HG03159 (cell line): ENCODE data around the gene CHRFAM7A.
"Not testable (repeated sequence)": the region's sequence is repeated elsewhere in the genome, so short reads cannot be mapped to it uniquely, and the experiment has no call there.

Source experiments
- ATAC-seq: cut with Tn5 transposase; IDR thresholded peaks from one replicate; pipeline ENCODE4 v1.9.1; 2021; ENCODE audit warnings: mild to moderate bottlenecking, moderate library complexity; ENCODE audit not compliant: unreplicated experiment

Gene CHRFAM7A

GRCh38 chr15:30392766-30393663 is at the start of gene CHRFAM7A:
CHRFAM7A (minus strand) TSS chr15:30393540; CDS start chr15:30383351, 10,189 bp downstream.
- not testable (repeated sequence) for ATAC-seq

GRCh38 chr15:30438348-30438747 is 45.0 kb upstream of the CHRFAM7A start:
- not testable (repeated sequence) for ATAC-seq

DNA sequence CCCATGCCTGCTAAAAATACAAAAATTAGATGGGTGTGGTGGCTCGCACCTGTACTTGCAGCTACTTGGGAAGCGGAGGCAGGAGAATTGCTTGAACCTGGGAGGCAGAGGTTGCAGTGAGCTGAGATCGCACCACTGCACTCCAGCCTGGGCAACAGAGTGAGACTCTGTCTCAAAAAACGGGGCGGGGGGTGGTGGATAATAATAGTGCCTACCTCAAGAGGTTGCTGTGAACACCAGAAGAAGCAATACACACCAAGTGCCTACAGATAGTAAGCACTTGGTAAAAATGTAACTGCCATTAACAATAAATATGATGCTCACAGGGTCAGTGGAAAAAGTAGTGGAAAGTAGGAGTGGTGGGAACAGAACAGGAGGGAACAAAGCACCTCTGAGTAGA is 42.5 kb upstream of the CHRFAM7A start:
- ATAC-seq: not testable (repeated sequence)

DNA sequence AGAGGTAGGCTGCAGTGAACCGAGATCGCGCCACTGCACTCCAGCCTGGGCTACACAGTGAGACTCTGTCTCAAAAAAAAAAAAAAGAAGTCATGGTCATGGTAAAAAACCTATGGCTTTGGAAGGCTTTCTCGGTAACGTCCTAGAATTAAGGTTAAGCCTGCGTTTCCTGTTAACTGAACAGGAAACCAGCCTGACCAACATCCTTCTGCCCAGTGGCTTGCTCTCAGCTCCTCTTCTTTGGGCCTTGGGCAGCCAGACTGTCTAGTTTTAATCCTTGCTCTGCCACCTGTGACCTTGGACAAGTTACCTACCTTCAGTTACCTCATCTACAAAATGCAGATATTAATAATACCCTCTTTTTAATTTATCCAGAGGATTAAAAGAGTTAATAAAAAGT is 27.4 kb upstream of the CHRFAM7A start:
- not testable (repeated sequence) for ATAC-seq

DNA sequence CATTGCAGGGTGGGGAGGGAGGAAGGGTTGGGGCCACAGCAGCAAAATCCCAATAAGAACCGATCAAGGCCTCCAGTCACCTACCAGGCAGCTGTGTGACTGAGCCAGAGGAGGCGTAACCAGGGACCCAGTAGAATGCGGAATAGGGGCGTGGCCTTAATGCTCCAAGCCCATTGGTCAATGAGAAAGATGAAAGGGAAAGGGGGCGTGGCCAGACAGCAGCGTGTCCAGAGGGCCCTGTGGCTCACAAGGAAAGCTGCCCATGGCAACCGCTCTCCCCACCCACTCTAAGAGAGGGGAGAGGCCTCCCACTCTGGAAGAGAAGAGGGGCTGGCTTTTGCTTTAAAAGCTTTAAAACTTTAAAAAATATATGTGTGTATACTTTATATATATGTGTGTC is 20.8 kb upstream of the CHRFAM7A start, which contains the start of gene GOLGA8R:
Gene GOLGA8R, minus strand, starts transcription at position 101 of the 400 bp plus-strand sequence. Its CDS starts 98 bp downstream, at position 3.
- ATAC-seq: not testable (repeated sequence)

- not testable (repeated sequence) for ATAC-seq
These were observed 14.3 kb upstream of the CHRFAM7A start for GRCh38 chr15:30407636-30408035.

DNA sequence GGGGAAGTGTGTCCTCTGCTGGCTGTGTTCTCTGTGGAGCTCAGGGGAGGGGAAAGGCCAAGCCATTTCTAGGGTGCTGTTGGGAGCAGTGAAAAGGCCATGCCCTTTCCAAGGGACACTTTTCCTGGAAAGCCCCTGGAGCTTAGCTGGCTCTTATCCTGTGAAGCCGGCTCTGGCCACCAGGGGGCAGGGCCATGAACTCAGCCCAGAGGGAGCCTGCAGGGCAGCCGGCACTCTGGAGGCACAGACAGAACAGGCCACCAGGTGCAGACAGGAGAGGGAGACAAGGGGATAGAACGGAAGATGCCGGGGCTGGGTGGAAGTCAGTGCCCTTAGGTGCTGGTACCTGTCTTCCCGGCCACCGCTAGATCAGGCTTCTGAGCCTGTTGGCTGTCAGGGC is 5.6 kb upstream of the CHRFAM7A start:
- ATAC-seq: not testable (repeated sequence)

DNA sequence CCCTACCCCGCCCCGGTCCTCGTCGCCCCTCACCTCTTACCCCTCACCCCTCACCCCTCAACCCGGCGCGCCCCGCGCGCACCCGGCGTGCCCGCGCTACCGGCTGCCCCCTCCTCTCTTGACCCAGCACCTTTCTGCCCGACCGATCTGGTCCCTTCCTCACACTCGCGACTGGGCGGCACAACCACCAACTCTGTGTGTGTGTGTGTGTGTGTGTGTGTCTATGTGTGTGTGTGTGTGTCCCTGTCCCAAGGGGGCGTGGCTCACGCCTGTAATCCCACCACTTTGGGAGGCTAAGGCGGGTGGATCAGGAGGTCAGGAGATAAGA is 288 bp upstream of the CHRFAM7A start:
- ATAC-seq: not testable (repeated sequence)

DNA sequence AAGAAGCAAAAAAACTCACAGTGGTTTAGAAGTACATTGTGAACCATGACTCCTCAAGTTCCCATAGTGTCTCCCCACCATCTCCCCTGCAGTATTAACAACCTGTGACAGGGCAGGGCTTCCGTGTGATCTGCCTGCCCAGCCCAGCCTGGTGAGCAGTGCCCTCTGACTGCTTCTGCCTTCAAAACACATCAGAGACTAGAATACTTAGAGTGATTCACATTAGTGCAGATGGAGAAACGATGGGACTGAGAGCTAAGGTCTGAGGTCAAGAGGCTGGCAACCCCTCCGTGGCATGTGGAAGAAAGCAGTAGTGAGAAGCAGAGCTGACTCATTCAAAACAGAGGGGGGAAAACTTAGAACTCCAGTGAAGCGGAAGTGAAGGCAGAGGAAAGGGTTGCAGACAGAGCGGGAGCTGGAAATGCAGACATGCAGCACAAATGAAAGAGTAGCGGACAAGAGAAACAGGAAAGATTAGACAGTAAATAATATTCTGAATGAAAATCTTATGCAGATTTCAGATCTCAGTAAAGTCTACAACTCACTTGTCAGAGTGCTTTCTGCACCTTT is 6.9 kb downstream of the CHRFAM7A start:
- not testable (repeated sequence) for ATAC-seq

DNA sequence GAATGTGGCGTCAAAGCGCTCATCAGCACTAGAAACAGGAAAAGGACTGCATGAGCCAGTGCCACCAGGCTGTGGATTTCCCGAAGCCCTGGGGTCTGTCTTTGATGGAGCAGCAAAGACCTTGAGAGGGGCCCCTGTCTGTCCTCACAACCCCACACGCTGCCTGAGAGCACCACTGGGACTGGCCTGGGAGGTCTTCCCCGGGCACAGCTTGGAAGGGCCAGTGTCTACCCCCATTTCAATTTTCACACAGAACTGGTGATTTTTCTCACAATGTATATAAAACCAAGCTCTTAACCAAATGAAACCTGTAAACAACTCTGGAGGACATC is 16.3 kb downstream of the CHRFAM7A start:
- ATAC-seq: not testable (repeated sequence)

DNA sequence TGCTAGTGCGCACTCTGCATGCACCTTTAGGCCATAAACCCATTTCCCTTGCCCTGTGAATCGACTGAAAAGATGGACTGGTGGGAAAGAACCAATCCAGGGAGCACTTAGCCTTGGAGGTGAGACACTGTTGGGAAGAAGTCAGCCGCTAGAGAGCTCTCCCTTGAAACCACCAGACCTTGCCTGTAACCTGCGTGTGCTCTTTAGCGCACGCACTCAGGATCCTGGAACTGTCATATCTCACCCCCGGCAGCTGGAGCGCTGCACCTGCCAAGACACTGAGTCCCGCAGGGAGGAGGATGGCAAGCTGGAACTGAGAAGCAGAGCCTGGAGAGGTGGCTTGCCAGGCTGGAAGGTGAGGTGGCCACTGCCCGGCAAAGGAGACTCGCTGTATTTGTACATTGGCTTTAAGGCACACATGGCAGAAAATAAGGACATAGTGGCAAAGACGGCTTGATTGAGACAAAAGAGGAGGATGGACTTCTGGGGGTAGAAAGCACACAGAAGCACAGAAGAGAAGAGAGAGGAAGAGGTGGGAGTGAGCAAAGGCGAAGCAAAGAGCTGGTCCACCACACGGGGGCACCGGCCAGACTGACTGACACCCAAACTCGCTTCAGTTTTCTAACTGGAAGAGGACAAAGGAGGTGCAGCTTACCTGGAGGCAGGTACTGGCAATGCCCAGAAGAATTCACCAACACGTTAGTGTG is 16.8 kb downstream of the CHRFAM7A start:
- not testable (repeated sequence) for ATAC-seq

GRCh38 chr15:30375872-30376271 is 17.5 kb downstream of the CHRFAM7A start:
- not testable (repeated sequence) for ATAC-seq

- not testable (repeated sequence) for ATAC-seq
These were observed 18.5 kb downstream of the CHRFAM7A start for GRCh38 chr15:30374862-30375261.

DNA sequence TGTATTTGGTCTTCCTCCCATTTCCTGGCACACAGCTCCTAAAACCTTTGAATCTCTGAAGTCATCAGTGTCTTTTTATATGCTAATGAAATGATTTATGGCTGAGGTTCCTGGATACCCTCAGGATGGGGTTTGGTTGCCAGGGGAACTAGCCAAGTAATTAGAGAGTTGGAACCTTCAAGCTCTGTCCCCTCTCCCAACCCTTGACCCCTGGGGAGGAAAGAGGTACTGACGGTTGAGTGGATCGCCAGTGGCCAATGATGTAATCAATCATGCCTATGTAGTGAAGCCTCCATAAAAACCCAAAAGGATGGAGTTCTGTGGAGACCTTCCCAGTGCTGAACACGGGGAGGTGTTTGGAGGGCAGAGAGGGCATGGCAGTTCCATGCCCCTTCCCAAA is 25.1 kb downstream of the CHRFAM7A start:
- not testable (repeated sequence) for ATAC-seq

GRCh38 chr15:30367246-30367645 is 26.1 kb downstream of the CHRFAM7A start:
- not testable (repeated sequence) for ATAC-seq

GRCh38 chr15:30361404-30361803 is 31.9 kb downstream of the CHRFAM7A start:
- ATAC-seq: not testable (repeated sequence)

GRCh38 chr15:30360990-30361389 is 32.4 kb downstream of the CHRFAM7A start:
- ATAC-seq: not testable (repeated sequence)

DNA sequence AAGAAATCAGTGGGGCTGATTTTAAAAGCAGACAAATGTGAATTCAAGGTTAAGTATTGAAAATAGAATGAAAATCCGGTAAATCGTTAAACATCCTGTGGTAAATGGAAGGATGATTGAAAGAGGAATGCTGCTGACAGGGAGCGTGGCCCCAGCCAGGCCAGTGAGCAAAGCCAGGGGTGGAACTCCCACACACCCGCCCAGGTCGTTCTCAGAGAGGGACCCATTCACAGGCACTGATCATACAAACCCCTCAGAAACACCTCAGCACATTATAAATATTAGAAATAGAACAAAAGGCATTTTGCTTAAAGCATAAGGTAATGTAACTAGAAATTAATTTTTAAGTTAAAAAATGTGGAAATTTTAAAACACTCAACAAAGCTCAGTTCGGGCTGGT is 38.3 kb downstream of the CHRFAM7A start:
- not testable (repeated sequence) for ATAC-seq

DNA sequence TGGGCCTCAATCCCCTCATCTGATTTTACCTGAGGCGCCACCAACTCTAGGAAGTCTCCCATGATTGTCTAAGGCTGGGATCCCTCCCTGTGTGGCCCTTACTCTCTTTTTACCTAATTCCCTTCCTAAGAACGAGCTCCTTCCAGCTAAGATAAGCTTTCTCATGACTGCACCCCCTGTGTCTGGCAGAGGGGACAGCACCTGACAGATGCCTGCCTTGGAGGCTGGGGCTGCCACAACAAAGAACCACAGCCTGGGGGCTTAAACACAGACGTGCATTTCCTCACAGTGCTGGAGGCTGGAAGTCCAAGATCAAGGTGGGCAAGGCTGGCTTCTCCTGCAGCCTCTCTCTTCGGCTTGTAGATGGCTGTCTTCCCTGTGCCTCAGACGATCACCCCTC is 43.5 kb downstream of the CHRFAM7A start:
- ATAC-seq: not testable (repeated sequence)

- ATAC-seq: not testable (repeated sequence)
These were observed 56.8 kb downstream of the CHRFAM7A start for GRCh38 chr15:30336584-30336983.

- not testable (repeated sequence) for ATAC-seq
These were observed 59.2 kb downstream of the CHRFAM7A start for GRCh38 chr15:30334152-30334551.
